DND-41 (cell line): Measurements from ENCODE around the gene PLAAT5.

Experiments
- ATAC-seq: fragments of 200-7000 bp; cut with Tn5 transposase; 3 replicates; pipeline ENCODE4 v1.9.1; 2021; ENCODE audit warnings: low read depth; ENCODE audit not compliant: insufficient read depth
- DNase-seq: peaks from one replicate; pipeline ENCODE4 v3.0.0-alpha.2; 2020
- H2AFZ ChIP-seq: 2 replicates; pipeline ENCODE4 v1.6.0; 2012; ENCODE audit warnings: low read depth, low read length
- H3K27ac ChIP-seq: 2 replicates; pipeline ENCODE4 v1.5.1; 2012; ENCODE audit warnings: low read length, inconsistent platforms
- H3K27me3 ChIP-seq: fragments of 200-600 bp; sonication (generic); 2 replicates; pipeline ENCODE4 v1.6.0; 2012; ENCODE audit warnings: low read length, mild to moderate bottlenecking, inconsistent platforms; ENCODE audit not compliant: insufficient read depth, poor library complexity
- H3K36me3 ChIP-seq: 2 replicates; pipeline ENCODE4 v1.5.1; 2012; ENCODE audit warnings: low read length, inconsistent platforms; ENCODE audit not compliant: insufficient read depth
- H3K4me1 ChIP-seq: 2 replicates; pipeline ENCODE4 v1.5.1; 2012; ENCODE audit warnings: mild to moderate bottlenecking, low read length; ENCODE audit not compliant: insufficient read depth
- H3K4me2 ChIP-seq: 2 replicates; pipeline ENCODE4 v1.6.0; 2012; ENCODE audit warnings: mild to moderate bottlenecking, moderate library complexity, low read length, inconsistent platforms; ENCODE audit not compliant: insufficient read depth
- H3K4me3 ChIP-seq, 2 experiments: fragments of 200-600 bp in 1 of 2; shearing (Covaris generic) in 1 of 2; 2 replicates each; pipeline ENCODE4 v1.5.1; 2012 to 2016; ENCODE audit warnings: inconsistent platforms in 2 of 2, low read length in 2 of 2, mild to moderate bottlenecking in 2 of 2, low read depth in 1 of 2, moderate library complexity in 1 of 2
- H3K79me2 ChIP-seq: 2 replicates; pipeline ENCODE4 v1.6.0; 2012; ENCODE audit warnings: low read length, inconsistent platforms; ENCODE audit not compliant: insufficient read depth
- H3K9ac ChIP-seq: 2 replicates; pipeline ENCODE4 v1.6.0; 2012; ENCODE audit warnings: low read depth, mild to moderate bottlenecking, inconsistent platforms, low read length, moderate library complexity
- H3K9me3 ChIP-seq: 2 replicates; pipeline ENCODE4 v1.5.1; 2012; ENCODE audit warnings: low read length, moderate library complexity, mild to moderate bottlenecking, inconsistent platforms; ENCODE audit not compliant: insufficient read depth, severe bottlenecking
- H4K20me1 ChIP-seq: 2 replicates; pipeline ENCODE4 v1.6.0; 2012; ENCODE audit warnings: low read length; ENCODE audit not compliant: insufficient read depth
- EZH2 ChIP-seq: IDR thresholded peaks from 3 replicates; pipeline ENCODE4 v1.6.1; 2012; ENCODE audit warnings: borderline replicate concordance, low read depth, mild to moderate bottlenecking, moderate library complexity, low read length, inconsistent platforms; ENCODE audit not compliant: severe bottlenecking
- TF ChIP-seq, protein P1 (sequence below): IDR thresholded peaks from 2 replicates; pipeline ENCODE4 v1.5.1; 2012; ENCODE audit warnings: borderline replicate concordance, low read length, moderate library complexity, mild to moderate bottlenecking; ENCODE audit not compliant: poor library complexity, severe bottlenecking; ENCODE audit errors: extremely low read depth

PLAAT5 gene

DNA sequence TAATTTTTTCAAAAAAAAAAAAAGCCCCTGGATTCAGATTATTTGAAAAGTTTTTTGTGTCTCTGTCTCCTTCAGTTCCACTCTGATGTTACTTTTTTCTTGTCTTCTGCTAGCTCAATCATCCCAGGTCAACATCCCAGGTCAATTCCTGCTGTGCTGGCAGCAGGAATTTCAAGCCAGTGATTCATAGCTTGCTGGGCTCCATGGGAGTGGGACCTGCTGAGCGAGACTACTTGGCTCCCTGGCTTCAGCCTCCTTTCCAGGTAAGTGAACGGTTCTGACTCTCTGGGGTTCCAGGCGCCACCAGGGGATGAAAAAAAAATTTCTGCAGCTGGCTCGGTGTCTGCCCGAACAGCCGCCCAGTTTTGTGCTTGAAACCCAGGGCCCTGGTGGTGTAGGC is 31.4 kb downstream of the PLAAT5 start:
- H4K20me1 ChIP-seq = no peaks in the 10 kb centered on the region
- H3K79me2 ChIP-seq = no peaks in the 10 kb centered on the region
- no peak overlapping the region for H3K9ac ChIP-seq
- DNase-seq (no peak), ATAC-seq (no peak)
- TF ChIP-seq, protein P1, sequence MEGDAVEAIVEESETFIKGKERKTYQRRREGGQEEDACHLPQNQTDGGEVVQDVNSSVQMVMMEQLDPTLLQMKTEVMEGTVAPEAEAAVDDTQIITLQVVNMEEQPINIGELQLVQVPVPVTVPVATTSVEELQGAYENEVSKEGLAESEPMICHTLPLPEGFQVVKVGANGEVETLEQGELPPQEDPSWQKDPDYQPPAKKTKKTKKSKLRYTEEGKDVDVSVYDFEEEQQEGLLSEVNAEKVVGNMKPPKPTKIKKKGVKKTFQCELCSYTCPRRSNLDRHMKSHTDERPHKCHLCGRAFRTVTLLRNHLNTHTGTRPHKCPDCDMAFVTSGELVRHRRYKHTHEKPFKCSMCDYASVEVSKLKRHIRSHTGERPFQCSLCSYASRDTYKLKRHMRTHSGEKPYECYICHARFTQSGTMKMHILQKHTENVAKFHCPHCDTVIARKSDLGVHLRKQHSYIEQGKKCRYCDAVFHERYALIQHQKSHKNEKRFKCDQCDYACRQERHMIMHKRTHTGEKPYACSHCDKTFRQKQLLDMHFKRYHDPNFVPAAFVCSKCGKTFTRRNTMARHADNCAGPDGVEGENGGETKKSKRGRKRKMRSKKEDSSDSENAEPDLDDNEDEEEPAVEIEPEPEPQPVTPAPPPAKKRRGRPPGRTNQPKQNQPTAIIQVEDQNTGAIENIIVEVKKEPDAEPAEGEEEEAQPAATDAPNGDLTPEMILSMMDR = no peak
- no peak for TF ChIP-seq EZH2
- no peaks in the 10 kb centered on the region for H3K36me3 ChIP-seq
- no peak overlapping the region for H3K27ac ChIP-seq
- no peak overlapping the region for H2AFZ ChIP-seq
- H3K27me3 ChIP-seq = peaks cover 5% of the 10 kb centered on the region
- H3K4me3 ChIP-seq = no peak overlapping the region
- no peak overlapping the region for H3K4me2 ChIP-seq
- H3K4me1 ChIP-seq = no peaks in the 10 kb centered on the region
- H3K9me3 ChIP-seq = no peaks in the 10 kb centered on the region

DNA sequence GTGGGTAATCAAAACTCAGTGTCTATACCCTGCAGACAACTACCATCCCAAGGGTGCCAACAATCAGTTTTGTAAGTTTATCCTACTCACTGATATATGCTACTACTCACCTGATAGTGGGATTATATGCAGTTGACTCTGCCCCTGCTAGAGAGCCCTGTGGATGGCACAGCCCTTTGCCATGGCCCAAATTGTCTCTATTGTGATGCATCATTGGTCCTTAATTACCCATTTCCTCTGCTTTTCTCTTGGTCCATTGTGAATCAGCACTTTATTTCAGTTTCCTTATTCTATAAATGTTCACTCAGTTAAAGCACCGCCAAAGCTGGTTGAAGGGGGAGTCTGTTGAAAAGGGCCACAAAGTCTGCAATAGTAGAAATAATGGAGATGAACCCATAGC is 42.3 kb downstream of the PLAAT5 start:
- Histone ChIP-seq H3K27me3 (peaks cover 7% of the 10 kb centered on the region), H3K9me3 (no peaks in the 10 kb centered on the region), H3K79me2 (no peaks in the 10 kb centered on the region), H4K20me1 (no peaks in the 10 kb centered on the region), H3K4me1 (no peaks in the 10 kb centered on the region), H2AFZ (no peak overlapping the region), H3K4me3 (no peak overlapping the region), H3K27ac (no peak overlapping the region), H3K9ac (no peak overlapping the region), H3K4me2 (no peak overlapping the region), H3K36me3 (no peaks in the 10 kb centered on the region)
- no peak for DNase-seq
- ATAC-seq = no peak
- TF ChIP-seq, protein P1 = no peak
- no peak for TF ChIP-seq EZH2

DNA sequence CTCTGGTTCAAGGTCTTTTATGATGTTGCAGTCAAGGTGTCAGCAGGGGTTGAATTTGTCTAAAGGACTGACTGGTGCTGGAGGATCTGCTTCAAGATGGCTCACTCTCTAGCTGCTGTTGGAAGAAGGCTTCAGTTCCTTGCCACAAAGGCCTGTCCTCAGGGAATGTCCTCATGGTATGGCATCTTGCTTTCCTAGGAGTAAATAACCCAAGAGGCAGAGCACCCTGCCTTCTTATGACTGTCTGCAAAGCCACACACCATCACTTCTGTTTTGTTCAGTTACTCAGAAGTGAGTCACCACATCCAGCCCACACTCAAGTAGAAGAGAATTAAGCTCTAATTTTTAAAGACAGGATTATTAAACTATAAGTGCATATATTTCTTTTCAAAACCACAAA is 45.2 kb downstream of the PLAAT5 start:
- Histone ChIP-seq H4K20me1 (no peaks in the 10 kb centered on the region), H3K36me3 (no peaks in the 10 kb centered on the region), H3K4me2 (no peak overlapping the region), H3K9me3 (no peaks in the 10 kb centered on the region), H3K4me1 (no peaks in the 10 kb centered on the region), H3K4me3 (no peak overlapping the region), H3K9ac (no peak overlapping the region), H3K79me2 (no peaks in the 10 kb centered on the region), H2AFZ (no peak overlapping the region), H3K27me3 (peaks cover 7% of the 10 kb centered on the region), H3K27ac (no peak overlapping the region)
- DNase-seq (no peak), ATAC-seq (no peak)
- no peak for TF ChIP-seq EZH2
- TF ChIP-seq, protein P1 = no peak

DNA sequence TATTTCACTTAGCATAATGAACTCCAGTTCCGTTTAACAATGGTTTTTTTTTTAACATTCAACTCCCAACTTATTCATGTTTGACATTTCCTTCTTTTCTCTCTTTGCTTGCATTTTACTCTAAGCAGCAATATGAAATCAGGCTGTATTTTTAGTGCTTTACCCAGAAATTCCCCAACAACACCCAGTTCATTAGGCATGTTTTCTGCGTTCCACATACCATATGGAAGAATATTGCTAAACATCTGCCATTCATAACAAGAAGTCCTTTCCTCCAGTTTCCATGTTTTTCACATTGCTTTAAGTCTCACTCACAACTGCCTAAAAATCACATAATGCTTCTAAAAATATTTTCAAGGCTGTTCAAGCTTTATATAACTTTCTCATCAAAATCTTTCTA is 45.8 kb downstream of the PLAAT5 start:
- H4K20me1 ChIP-seq = no peaks in the 10 kb centered on the region
- no peaks in the 10 kb centered on the region for H3K79me2 ChIP-seq
- H3K36me3 ChIP-seq = no peaks in the 10 kb centered on the region
- no peak overlapping the region for H3K27ac ChIP-seq
- H3K27me3 ChIP-seq = peaks cover 7% of the 10 kb centered on the region
- no peak overlapping the region for H2AFZ ChIP-seq
- H3K4me1 ChIP-seq = no peaks in the 10 kb centered on the region
- ATAC-seq (no peak), DNase-seq (no peak)
- no peak overlapping the region for H3K4me3 ChIP-seq
- no peaks in the 10 kb centered on the region for H3K9me3 ChIP-seq
- no peak overlapping the region for H3K4me2 ChIP-seq
- no peak for TF ChIP-seq EZH2
- TF ChIP-seq, protein P1 = no peak
- no peak overlapping the region for H3K9ac ChIP-seq
